HepG2 (cell line): ENCODE results near the gene CDH1. TPM values are rescaled to one million over a fixed set of nuclear protein-coding genes. Genes with fewer than 3 reads are reported as not detected.
A peak's percentile ranks its signal among the peaks of the same experiment; 100 is the strongest.

ENCODE experiments used
- ARHGAP35 ChIP-seq: sonication (generic); formaldehyde crosslinking; IDR thresholded peaks from 2 replicates; pipeline ENCODE4 v1.9.0; 2022; ENCODE audit warnings: mild to moderate bottlenecking, inconsistent platforms, moderate library complexity, missing genetic modification reagents, borderline replicate concordance
- CEBPB ChIP-seq: IDR thresholded peaks from 2 replicates; pipeline ENCODE4 v1.6.1; 2011; ENCODE audit warnings: low read depth, low read length, improper control_type of control experiment, borderline replicate concordance
- DRAP1 ChIP-seq: IDR thresholded peaks from 2 replicates; pipeline ENCODE4 v1.6.1; 2016; ENCODE audit warnings: missing genetic modification reagents, missing compliant biosample characterization
- ELF4 ChIP-seq: sonication (generic); formaldehyde crosslinking; IDR thresholded peaks from 2 replicates; pipeline ENCODE4 v1.5.0; 2020; ENCODE audit warnings: missing genetic modification reagents, mild to moderate bottlenecking, moderate library complexity, borderline replicate concordance
- FOXA3 ChIP-seq: IDR thresholded peaks from 2 replicates; pipeline ENCODE4 v1.6.1; 2016; ENCODE audit warnings: missing genetic modification reagents, missing compliant biosample characterization
- GABPB1 ChIP-seq: IDR thresholded peaks from 2 replicates; pipeline ENCODE4 v1.6.1; 2016; ENCODE audit warnings: mild to moderate bottlenecking, missing genetic modification reagents, moderate library complexity, missing compliant biosample characterization
- GLI4 ChIP-seq: sonication (generic); formaldehyde crosslinking; IDR thresholded peaks from 2 replicates; pipeline ENCODE4 v1.5.1; 2020; ENCODE audit warnings: missing genetic modification reagents, mild to moderate bottlenecking, moderate library complexity, borderline replicate concordance
- HNF4G ChIP-seq, 2 experiments: sonication (generic) in 1 of 2; formaldehyde crosslinking in 1 of 2; IDR thresholded peaks; 2 replicates each; pipeline versions ENCODE4 v1.4.0 to v1.6.1; 2011 to 2020; ENCODE audit warnings: borderline replicate concordance in 2 of 2, low read depth in 2 of 2, mild to moderate bottlenecking in 2 of 2, low read length in 1 of 2, missing genetic modification reagents in 1 of 2, moderate library complexity in 1 of 2
- HNRNPLL ChIP-seq: fragments of 200-400 bp; formaldehyde crosslinking; IDR thresholded peaks from 2 replicates; pipeline ENCODE4 v1.6.1; 2017; ENCODE audit warnings: mild to moderate bottlenecking, low read depth, low read length; ENCODE audit not compliant: poor library complexity, severe bottlenecking
- HNRNPUL1 ChIP-seq: fragments of 200-400 bp; formaldehyde crosslinking; IDR thresholded peaks from 2 replicates; pipeline ENCODE4 v1.6.1; 2017; ENCODE audit warnings: low read depth, mild to moderate bottlenecking, low read length, moderate library complexity
- HOMEZ ChIP-seq: IDR thresholded peaks from 2 replicates; pipeline ENCODE4 v1.6.1; 2016; ENCODE audit warnings: low read depth
- IKZF1 ChIP-seq: fragments of 450-650 bp; IDR thresholded peaks from 2 replicates; pipeline ENCODE4 v1.7.1; 2016
- KDM1A ChIP-seq: IDR thresholded peaks from 2 replicates; pipeline ENCODE4 v1.6.1; 2016; ENCODE audit warnings: missing compliant biosample characterization
- KDM5B ChIP-seq: sonication (generic); formaldehyde crosslinking; IDR thresholded peaks from 2 replicates; pipeline ENCODE4 v1.4.0; 2020; ENCODE audit warnings: missing genetic modification reagents, mild to moderate bottlenecking, borderline replicate concordance
- MED8 ChIP-seq: sonication (generic); formaldehyde crosslinking; IDR thresholded peaks from 2 replicates; pipeline ENCODE4 v1.8.1; 2023; ENCODE audit warnings: mild to moderate bottlenecking, missing genetic modification reagents; ENCODE audit not compliant: insufficient replicate concordance
- MLLT10 ChIP-seq: sonication (generic); formaldehyde crosslinking; IDR thresholded peaks from 2 replicates; pipeline ENCODE4 v1.4.0; 2020; ENCODE audit warnings: missing genetic modification reagents
- MXD3 ChIP-seq: IDR thresholded peaks from 2 replicates; pipeline ENCODE4 v1.6.1; 2016; ENCODE audit warnings: mild to moderate bottlenecking, missing biosample characterization, missing genetic modification reagents
- NFIB ChIP-seq: sonication (generic); formaldehyde crosslinking; IDR thresholded peaks from 2 replicates; pipeline ENCODE4 v1.9.0; 2021; ENCODE audit warnings: missing genetic modification reagents, mild to moderate bottlenecking, borderline replicate concordance
- NR1H2 ChIP-seq: sonication (generic); formaldehyde crosslinking; IDR thresholded peaks from 2 replicates; pipeline ENCODE4 v1.8.1; 2022; ENCODE audit warnings: low read depth, missing genetic modification reagents, borderline replicate concordance
- NR2F6 ChIP-seq, 2 experiments: IDR thresholded peaks; 2 replicates each; pipeline ENCODE4 v1.6.1; 2016; ENCODE audit warnings: antibody characterized with exemption in 1 of 2, mild to moderate bottlenecking in 1 of 2
- PHF20 ChIP-seq: sonication (generic); formaldehyde crosslinking; IDR thresholded peaks from 2 replicates; pipeline ENCODE4 v1.5.0; 2020; ENCODE audit warnings: mild to moderate bottlenecking, missing genetic modification reagents
- RAD51 ChIP-seq: fragments of 450-650 bp; IDR thresholded peaks from 2 replicates; pipeline ENCODE4 v1.6.1; 2016; ENCODE audit warnings: borderline replicate concordance
- SMAD9 ChIP-seq: sonication (generic); formaldehyde crosslinking; IDR thresholded peaks from 2 replicates; pipeline ENCODE4 v1.5.1; 2020; ENCODE audit warnings: mild to moderate bottlenecking, missing genetic modification reagents
- TBX3 ChIP-seq: fragments of 450-650 bp; IDR thresholded peaks from 2 replicates; pipeline ENCODE4 v1.6.1; 2017; ENCODE audit warnings: antibody characterized with exemption, mild to moderate bottlenecking, inconsistent platforms, borderline replicate concordance
- TMF1 ChIP-seq: sonication (generic); formaldehyde crosslinking; IDR thresholded peaks from 2 replicates; pipeline ENCODE4 v1.8.1; 2022; ENCODE audit warnings: low read depth, missing genetic modification reagents
- ZNF260 ChIP-seq: sonication (generic); formaldehyde crosslinking; IDR thresholded peaks from 2 replicates; pipeline ENCODE4 v1.4.0; 2020; ENCODE audit warnings: missing genetic modification reagents, low read depth, mild to moderate bottlenecking, borderline replicate concordance
- ZNF263 ChIP-seq: sonication (generic); formaldehyde crosslinking; IDR thresholded peaks from 2 replicates; pipeline ENCODE4 v1.4.0; 2020; ENCODE audit warnings: missing genetic modification reagents
- ZNF33A ChIP-seq: sonication (generic); formaldehyde crosslinking; IDR thresholded peaks from 2 replicates; pipeline ENCODE4 v1.5.1; 2020; ENCODE audit warnings: missing genetic modification reagents, mild to moderate bottlenecking, moderate library complexity, borderline replicate concordance
- ZNF841 ChIP-seq: sonication (generic); formaldehyde crosslinking; IDR thresholded peaks from 2 replicates; pipeline ENCODE4 v1.8.1; 2023; ENCODE audit warnings: missing genetic modification reagents, borderline replicate concordance
- polyA plus RNA-seq, 8 experiments: library from polyadenylated mRNA; depleted of rRNA in 3 of 8; stranded (reverse) in 7 of 8; unstranded in 1 of 8; fragments of >200 nt; fragmentation: Illumina TruSeq in 4 of 8; extraction: Trizol in 4 of 8; gene quantifications; 2 replicates each; pipeline versions ENCODE4 v1.2.1 to v1.2.3, GENCODE V29; 2011 to 2016; ENCODE audit warnings: low read depth in 4 of 8, missing spikeins in 1 of 8, mixed read lengths in 1 of 8; ENCODE audit not compliant: insufficient read depth in 1 of 8
- total RNA-seq, 5 experiments: library from RNA; depleted of rRNA; stranded (reverse); fragments of >200 nt; fragmentation: Illumina TruSeq; extraction: Trizol; gene quantifications; 2 replicates each; pipeline ENCODE4 v1.2.3, GENCODE V29; 2016; ENCODE audit warnings: low read depth in 1 of 5

The CDH1 gene
- total and polyA plus RNA-seq, 2 of the 13 experiments (the other 11 are each of a cell fraction or from before 2014, with no cell fraction given), result 0.95 to 9.8 TPM

- no peak for TF ChIP-seq NR2F6 (IDR thresholded peaks at IDR 0.05)
- peak; percentile 7; the same call in 1 of the 2 replicates for TF ChIP-seq NR2F6 (CRISPR knock-in tag; IDR thresholded peaks at IDR 0.05)
- TF ChIP-seq MXD3 (CRISPR knock-in tag), result no peak
- TF ChIP-seq KDM1A, result no peak
- TF ChIP-seq PHF20 (CRISPR knock-in tag), result no peak
- TF ChIP-seq MLLT10 (CRISPR knock-in tag), result no peak
- TF ChIP-seq HNRNPLL, result no peak
- TF ChIP-seq FOXA3 (CRISPR knock-in tag), result no peak; the same call in 1 of the 2 replicates
- TF ChIP-seq NFIB (CRISPR knock-in tag), result no peak
- TF ChIP-seq RAD51, result no peak
- TF ChIP-seq ARHGAP35 (CRISPR knock-in tag), result no peak
- TF ChIP-seq HNRNPUL1, result no peak
- peak; percentile 30; the same call in 1 of the 2 replicates for TF ChIP-seq HNF4G (IDR thresholded peaks at IDR 0.05; ENCODE audit: borderline replicate concordance, low read depth, low read length)
- no peak for TF ChIP-seq HNF4G (CRISPR knock-in tag; IDR thresholded peaks at IDR 0.05; ENCODE audit: borderline replicate concordance, low read depth)
- TF ChIP-seq GABPB1 (CRISPR knock-in tag), result no peak
- no peak for TF ChIP-seq TBX3
- peak; percentile 24; the same call in 1 of the 2 replicates for TF ChIP-seq HOMEZ (CRISPR knock-in tag)
- TF ChIP-seq CEBPB, result no peak
- 0 out of 2 replicates have a peak, but pooled peaks have one; percentile 42 for TF ChIP-seq ELF4 (CRISPR knock-in tag)
- no peak for TF ChIP-seq ZNF33A (CRISPR knock-in tag)
- TF ChIP-seq KDM5B, result no peak
- TF ChIP-seq ZNF263 (CRISPR knock-in tag), result no peak
- TF ChIP-seq SMAD9 (CRISPR knock-in tag), result no peak
- TF ChIP-seq ZNF841 (CRISPR knock-in tag), result no peak
- no peak for TF ChIP-seq IKZF1
- TF ChIP-seq NR1H2, result no peak
- no peak for TF ChIP-seq GLI4 (CRISPR knock-in tag)
- TF ChIP-seq ZNF260 (CRISPR knock-in tag), result no peak
- no peak for TF ChIP-seq MED8 (CRISPR knock-in tag)
- no peak for TF ChIP-seq TMF1
- peak; percentile 42; the same call in 1 of the 2 replicates for TF ChIP-seq DRAP1 (CRISPR knock-in tag)
Measured at GRCh38 chr16:68873635-68874471, 136.8 kb downstream of the CDH1 start (continued).
